HepG2 (cell line): ENCODE results near the gene HCFC1R1. TPM values are rescaled to one million over a fixed set of nuclear protein-coding genes. Genes with fewer than 3 reads are reported as not detected.

ENCODE experiments used
- ATAC-seq: fragments of 200-7000 bp; cut with Tn5 transposase; 3 replicates; pipeline ENCODE4 v1.9.1; 2020; ENCODE audit warnings: mild to moderate bottlenecking, moderate library complexity
- BruUV-seq: library from RNA; stranded (reverse); fragments of 400-500 nt; replicated peaks from 2 replicates; lab custom pipeline; 2021; lab: Mats Ljungman, UMichigan
- CTCF ChIA-PET: fragments of 300-600 bp; formaldehyde crosslinking; extraction: SDS; loops from one replicate; lab custom pipeline; 2021; ENCODE audit warnings: low total read pairs, inconsistent platforms, low intra/inter-chr PET ratio; lab: Yijun Ruan, JAX
- POLR2A ChIA-PET: fragments of 350-600 bp; sonication (Branson Sonifier 250); formaldehyde crosslinking; loops from one replicate; lab custom pipeline; 2020; ENCODE audit warnings: antibody characterized with exemption, inconsistent platforms; lab: Yijun Ruan, JAX
- DNase-seq: peaks from one replicate; pipeline ENCODE4 v3.0.0-alpha.2; 2015; ENCODE audit warnings: low spot score
- FAIRE-seq: peaks from 3 replicates; lab custom pipeline; 2011; peaks lifted over from hg19 to GRCh38; lab: Jason Lieb, UNC
- H2AFZ ChIP-seq: one replicate; pipeline ENCODE4 v1.6.1; 2011; ENCODE audit warnings: low read length, inconsistent platforms
- H3K27ac ChIP-seq: fragments of 300-600 bp; 3 replicates; pipeline ENCODE4 v1.8.0; 2011; ENCODE audit warnings: mixed run types, mild to moderate bottlenecking, mixed read lengths, low read length, inconsistent platforms; ENCODE audit not compliant: insufficient read depth; ENCODE audit errors: extremely low read length
- H3K27me3 ChIP-seq, 2 experiments: fragments of 200-600 bp in 1 of 2; 2 replicates in 1 of 2; 3 replicates in 1 of 2; pipeline versions ENCODE4 v1.6.0 to v1.8.0; 2011; ENCODE audit warnings: low read length in 2 of 2, mild to moderate bottlenecking in 2 of 2, moderate library complexity in 2 of 2, inconsistent platforms in 1 of 2; ENCODE audit not compliant: insufficient read depth in 2 of 2, control insufficient read depth in 1 of 2
- H3K36me3 ChIP-seq, 2 experiments: fragments of 200-600 bp in 1 of 2; replicated peaks in 1 of 2; 2 replicates in 1 of 2; 3 replicates in 1 of 2; pipeline versions ENCODE4 v1.5.1 to v1.8.0; 2011; ENCODE audit warnings: low read length in 2 of 2, inconsistent platforms in 1 of 2; ENCODE audit not compliant: insufficient read depth in 2 of 2, control insufficient read depth in 1 of 2
- H3K4me1 ChIP-seq: 2 replicates; pipeline ENCODE4 v1.5.1; 2012; ENCODE audit warnings: low read length, inconsistent platforms; ENCODE audit not compliant: insufficient read depth
- H3K4me2 ChIP-seq: 2 replicates; pipeline ENCODE4 v1.6.0; 2011; ENCODE audit warnings: low read depth, low read length, inconsistent platforms
- H3K4me3 ChIP-seq, 3 experiments: fragments of 200-600 bp in 1 of 3; sonication (generic), shearing (Covaris generic) in 1 of 3; replicated peaks in 1 of 3; 2 replicates each; pipeline ENCODE4 v1.5.1; 2011 to 2016; ENCODE audit warnings: low read length in 3 of 3, inconsistent platforms in 2 of 3, low read depth in 2 of 3, mild to moderate bottlenecking in 2 of 3, control low read depth in 1 of 3, mixed read lengths in 1 of 3; ENCODE audit not compliant: insufficient read depth in 1 of 3
- H3K79me2 ChIP-seq: one replicate; pipeline ENCODE4 v1.6.1; 2011; ENCODE audit warnings: low read length, inconsistent platforms; ENCODE audit not compliant: insufficient read depth
- H3K9ac ChIP-seq: 2 replicates; pipeline ENCODE4 v1.6.0; 2011; ENCODE audit warnings: mild to moderate bottlenecking, low read depth, low read length, inconsistent platforms; ENCODE audit not compliant: insufficient read depth
- H3K9me3 ChIP-seq: 2 replicates; pipeline ENCODE4 v1.5.1; 2012; ENCODE audit warnings: mild to moderate bottlenecking, low read length
- H4K20me1 ChIP-seq: 2 replicates; pipeline ENCODE4 v1.6.0; 2011; ENCODE audit warnings: inconsistent platforms, mild to moderate bottlenecking, low read length, moderate library complexity; ENCODE audit not compliant: insufficient read depth
- CREB3 ChIP-seq: sonication (generic); formaldehyde crosslinking; IDR thresholded peaks from 2 replicates; pipeline ENCODE4 v1.5.0; 2020; ENCODE audit warnings: missing genetic modification reagents
- MED8 ChIP-seq: sonication (generic); formaldehyde crosslinking; IDR thresholded peaks from 2 replicates; pipeline ENCODE4 v1.8.1; 2023; ENCODE audit warnings: mild to moderate bottlenecking, missing genetic modification reagents; ENCODE audit not compliant: insufficient replicate concordance
- MXD3 ChIP-seq: IDR thresholded peaks from 2 replicates; pipeline ENCODE4 v1.6.1; 2016; ENCODE audit warnings: mild to moderate bottlenecking, missing biosample characterization, missing genetic modification reagents
- MYPOP ChIP-seq: sonication (generic); formaldehyde crosslinking; IDR thresholded peaks from 2 replicates; pipeline ENCODE4 v1.8.1; 2023; ENCODE audit warnings: mild to moderate bottlenecking, moderate library complexity, missing genetic modification reagents
- TBX2 ChIP-seq: sonication (generic); formaldehyde crosslinking; IDR thresholded peaks from 2 replicates; pipeline ENCODE4 v1.5.0; 2020; ENCODE audit warnings: missing genetic modification reagents, mild to moderate bottlenecking, borderline replicate concordance
- TBX3 ChIP-seq: fragments of 450-650 bp; IDR thresholded peaks from 2 replicates; pipeline ENCODE4 v1.6.1; 2017; ENCODE audit warnings: antibody characterized with exemption, mild to moderate bottlenecking, inconsistent platforms, borderline replicate concordance
- ZBTB40 ChIP-seq, 2 experiments: fragments of 450-650 bp in 1 of 2; sonication (generic) in 1 of 2; formaldehyde crosslinking in 1 of 2; IDR thresholded peaks; 2 replicates each; pipeline versions ENCODE4 v1.6.1 to v1.8.0; 2016 to 2022; ENCODE audit warnings: antibody characterized with exemption in 1 of 2, mild to moderate bottlenecking in 1 of 2, missing genetic modification reagents in 1 of 2
- ZNF432 ChIP-seq: sonication (generic); formaldehyde crosslinking; IDR thresholded peaks from 2 replicates; pipeline ENCODE4 v1.5.0; 2020; ENCODE audit warnings: missing genetic modification reagents, mild to moderate bottlenecking, borderline replicate concordance
- ZNF460 ChIP-seq: sonication (generic); formaldehyde crosslinking; IDR thresholded peaks from 2 replicates; pipeline ENCODE4 v1.5.1; 2020; ENCODE audit warnings: missing genetic modification reagents, mild to moderate bottlenecking, borderline replicate concordance
- ZNF878 ChIP-seq: sonication (generic); formaldehyde crosslinking; IDR thresholded peaks from 2 replicates; pipeline ENCODE4 v1.8.1; 2023; ENCODE audit warnings: mild to moderate bottlenecking, missing genetic modification reagents, moderate library complexity
- WGBS: methylation state at CpG from one replicate; pipeline ENCODE4 v1.1.6; 2017; ENCODE audit warnings: low lambda C conversion rate; 5-methylcytosine and 5-hydroxymethylcytosine counted together
- in situ Hi-C: cut with HindIII; loops from 2 replicates; pipeline ENCODE4 v1.10.0; 2017; ENCODE audit warnings: low pct_unique_long_range_greater_than_20kb; ENCODE audit not compliant: extremely low pct_ligation_motif_present
- intact Hi-C: fragments of 100-400 bp; cut with micrococcal nuclease; formaldehyde crosslinking; loops from one replicate; pipeline ENCODE4 v1.10.0; 2022; ENCODE audit not compliant: unreplicated experiment
- polyA plus RNA-seq, 8 experiments: library from polyadenylated mRNA; depleted of rRNA in 3 of 8; stranded (reverse) in 7 of 8; unstranded in 1 of 8; fragments of >200 nt; fragmentation: Illumina TruSeq in 4 of 8; extraction: Trizol in 4 of 8; gene quantifications; 2 replicates each; pipeline versions ENCODE4 v1.2.1 to v1.2.3, GENCODE V29; 2011 to 2016; ENCODE audit warnings: low read depth in 4 of 8, missing spikeins in 1 of 8, mixed read lengths in 1 of 8; ENCODE audit not compliant: insufficient read depth in 1 of 8
- total RNA-seq, 5 experiments: library from RNA; depleted of rRNA; stranded (reverse); fragments of >200 nt; fragmentation: Illumina TruSeq; extraction: Trizol; gene quantifications; 2 replicates each; pipeline ENCODE4 v1.2.3, GENCODE V29; 2016; ENCODE audit warnings: low read depth in 1 of 5

The HCFC1R1 gene
- total and polyA plus RNA-seq, 2 of the 13 experiments (the other 11 are each of a cell fraction or from before 2014, with no cell fraction given) = 13.8 to 16.1 TPM

GRCh38 chr16:3068487-3068886, 44.7 kb upstream of the HCFC1R1 start (continued):
- TF ChIP-seq CREB3 (CRISPR knock-in tag) (no peak), MED8 (CRISPR knock-in tag) (no peak), TBX3 (no peak)

GRCh38 chr16:3066440-3066748, 42.7 kb upstream of the HCFC1R1 start:
- H3K9me3 ChIP-seq = no peaks in the 10 kb centered on the region
- H3K4me3 ChIP-seq = peak overlapping the region; percentile 57 to 90 (median 71)
- POLR2A ChIA-PET = interaction anchor here (1.0 to 4.9 kb wide), 6 partner anchors 9 to 46 kb away, joined by 6 to 38 read pairs (median 13); partner anchors contain the start of genes HCFC1R1, THOC6 and TNFRSF12A
- peaks cover 30% of the 10 kb centered on the region for H3K4me1 ChIP-seq
- ATAC-seq (no peak), DNase-seq (no peak), FAIRE-seq (no peak)
- H2AFZ ChIP-seq = no peak overlapping the region
- WGBS = 18% methylated on average over 5 of the region's 7 CpGs
- CTCF ChIA-PET = no interaction called here
- peaks cover 0 to under 1% of the 10 kb centered on the region in 2 experiments; a peak in 2 of 5 replicates for H3K27me3 ChIP-seq
- H3K4me2 ChIP-seq = peak overlapping the region; percentile 94
- in situ Hi-C loops (no loop called here), intact Hi-C loops (no loop called here)
- peaks cover 17% of the 10 kb centered on the region for H3K79me2 ChIP-seq
- peaks cover 9 to 16% of the 10 kb centered on the region in 2 experiments; a peak in 2 of 5 replicates for H3K36me3 ChIP-seq
- no peaks in the 10 kb centered on the region for H4K20me1 ChIP-seq
- H3K27ac ChIP-seq = peak overlapping the region; percentile 82
- H3K9ac ChIP-seq = peak overlapping the region; percentile 96
- no TSS peak for BruUV-seq
- TF ChIP-seq TBX2 (CRISPR knock-in tag) (no peak), ZNF878 (CRISPR knock-in tag) (0 out of 2 replicates have a peak, but pooled peaks have one; percentile 13), ZNF460 (CRISPR knock-in tag) (no peak), MXD3 (CRISPR knock-in tag) (no peak), ZNF432 (CRISPR knock-in tag) (no peak), MYPOP (CRISPR knock-in tag) (no peak), ZBTB40 (IDR thresholded peaks at IDR 0.05) (no peak), ZBTB40 (CRISPR knock-in tag; IDR thresholded peaks at IDR 0.05) (no peak)
